GM19455 (cell line): ENCODE data around the gene GLYATL2.

Source experiments
- ATAC-seq: cut with Tn5 transposase; IDR thresholded peaks from one replicate; pipeline ENCODE4 v1.9.1; 2021; ENCODE audit not compliant: unreplicated experiment

GLYATL2 gene

GRCh38 chr11:58801974-58802545 is 42.4 kb downstream of the GLYATL2 start:
- ATAC-seq, result no peak

- no peak for ATAC-seq
These were observed 43.2 kb downstream of the GLYATL2 start for GRCh38 chr11:58801302-58801701.

GRCh38 chr11:58796333-58796732 is 48.2 kb downstream of the GLYATL2 start:
- no peak for ATAC-seq

- peak; percentile 86 for ATAC-seq
These were observed 56.0 kb downstream of the GLYATL2 start for GRCh38 chr11:58788355-58789023.

GRCh38 chr11:58787903-58788302 is 56.6 kb downstream of the GLYATL2 start:
- ATAC-seq, result peak; percentile 6

- no peak for ATAC-seq
These were observed 57.8 kb downstream of the GLYATL2 start for GRCh38 chr11:58786693-58787092.

- no peak for ATAC-seq
These were observed 59.5 kb downstream of the GLYATL2 start for GRCh38 chr11:58784995-58785394.
